A673 (cell line): ENCODE measurements around the gene SDCCAG8. TPM values are rescaled to one million over a fixed set of nuclear protein-coding genes. Genes with fewer than 3 reads are reported as not detected.

ENCODE experiments used
- BruUV-seq: library from RNA; stranded (reverse); fragments of 400-500 nt; replicated peaks from 2 replicates; lab custom pipeline; 2021; lab: Mats Ljungman, UMichigan
- CTCF ChIA-PET: fragments of 300-600 bp; sonication (Branson Sonifier 250); formaldehyde crosslinking; loops from one replicate; lab custom pipeline; 2022; ENCODE audit warnings: antibody characterized with exemption; lab: Charles Lee
- POLR2A ChIA-PET: fragments of 300-600 bp; sonication (Branson Sonifier 250); formaldehyde crosslinking; loops from one replicate; lab custom pipeline; 2022; ENCODE audit warnings: antibody characterized with exemption; ENCODE audit not compliant: low non-redundant PET; lab: Charles Lee
- DNase-seq: peaks from one replicate; pipeline ENCODE4 v3.0.0-alpha.2; 2015; ENCODE audit warnings: low spot score
- H3K27ac ChIP-seq: fragments of 200-600 bp; sonication (generic); 2 replicates; pipeline ENCODE4 v1.5.1; 2016; ENCODE audit warnings: mixed run types, low read depth, mild to moderate bottlenecking, mixed read lengths, antibody characterized with exemption, low read length; ENCODE audit not compliant: poor library complexity, severe bottlenecking
- H3K27me3 ChIP-seq: fragments of 200-600 bp; sonication (generic); replicated peaks from 2 replicates; pipeline ENCODE4 v1.6.1; 2017; ENCODE audit warnings: mixed run types, low read depth, mild to moderate bottlenecking, mixed read lengths, antibody characterized with exemption, low read length; ENCODE audit not compliant: insufficient read depth, poor library complexity
- H3K36me3 ChIP-seq: fragments of 200-600 bp; sonication (generic); 2 replicates; pipeline ENCODE4 v1.6.1; 2016; ENCODE audit warnings: mixed run types, mild to moderate bottlenecking, mixed read lengths, antibody characterized with exemption, low read length; ENCODE audit not compliant: insufficient read depth, poor library complexity, severe bottlenecking
- H3K4me1 ChIP-seq: fragments of 200-600 bp; sonication (generic); 2 replicates; pipeline ENCODE4 v1.6.1; 2017; ENCODE audit warnings: mixed run types, mild to moderate bottlenecking, mixed read lengths, antibody characterized with exemption, low read length; ENCODE audit not compliant: insufficient read depth, poor library complexity, severe bottlenecking
- H3K4me3 ChIP-seq: fragments of 200-600 bp; sonication (generic); 2 replicates; pipeline ENCODE4 v1.5.1; 2016; ENCODE audit warnings: low read depth, mixed run types, mild to moderate bottlenecking, mixed read lengths, low read length; ENCODE audit not compliant: poor library complexity, severe bottlenecking
- H3K9me3 ChIP-seq: fragments of 200-600 bp; sonication (generic); 2 replicates; pipeline ENCODE4 v1.6.1; 2016; ENCODE audit warnings: mixed run types, low read depth, mild to moderate bottlenecking, mixed read lengths, antibody characterized with exemption, low read length; ENCODE audit not compliant: poor library complexity, severe bottlenecking
- EZH2 ChIP-seq: fragments of 200-600 bp; sonication (generic); IDR thresholded peaks from 2 replicates; pipeline ENCODE4 v1.6.1; 2017; ENCODE audit warnings: borderline replicate concordance, low read depth, mild to moderate bottlenecking, mixed read lengths, antibody characterized with exemption, low read length; ENCODE audit not compliant: poor library complexity, severe bottlenecking
- intact Hi-C: fragments of 100-400 bp; cut with micrococcal nuclease; formaldehyde crosslinking; loops from one replicate; pipeline ENCODE4 v1.10.0; 2022; ENCODE audit not compliant: unreplicated experiment
- total RNA-seq: library from RNA; stranded (reverse); gene quantifications from 2 replicates; pipeline ENCODE4 v1.2.3, GENCODE V29; 2021
- TF ChIP-seq, protein P1 (sequence below): fragments of 300-800, 200-600 bp; sonication (generic); conservative IDR thresholded peaks from 2 replicates; pipeline ENCODE4 v1.5.1; 2017; ENCODE audit warnings: low read depth, mild to moderate bottlenecking, antibody characterized with exemption, low read length, moderate library complexity, mixed read lengths

Gene SDCCAG8
- total RNA-seq, 1 experiment from 2014 or later: 9.1 TPM

DNA sequence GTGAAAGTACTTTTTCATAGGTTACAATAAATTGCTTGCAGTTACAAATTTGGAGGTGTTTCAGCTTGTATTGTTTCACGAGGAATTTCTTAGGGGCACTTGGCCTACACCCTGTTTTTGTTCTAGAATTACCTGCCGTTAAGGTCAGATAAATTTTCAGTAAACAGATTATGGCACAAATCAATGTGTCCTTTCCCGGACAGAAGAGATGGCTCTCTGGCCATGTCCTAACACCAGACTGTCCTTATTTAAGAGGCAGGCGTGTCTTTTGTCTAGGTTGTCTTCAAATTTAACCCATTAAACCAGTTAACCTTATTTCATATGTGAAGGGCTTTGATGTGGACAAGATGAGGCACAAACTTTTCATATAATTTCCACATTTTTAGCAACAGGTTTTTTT lies 243.4 kb downstream of the SDCCAG8 start:
- Histone ChIP-seq H3K4me3 (no peak overlapping the region), H3K36me3 (no peaks in the 10 kb centered on the region), H3K27ac (no peak overlapping the region), H3K27me3 (no peaks in the 10 kb centered on the region), H3K9me3 (no peaks in the 10 kb centered on the region), H3K4me1 (peaks cover 23% of the 10 kb centered on the region)
- TF ChIP-seq, protein P1, sequence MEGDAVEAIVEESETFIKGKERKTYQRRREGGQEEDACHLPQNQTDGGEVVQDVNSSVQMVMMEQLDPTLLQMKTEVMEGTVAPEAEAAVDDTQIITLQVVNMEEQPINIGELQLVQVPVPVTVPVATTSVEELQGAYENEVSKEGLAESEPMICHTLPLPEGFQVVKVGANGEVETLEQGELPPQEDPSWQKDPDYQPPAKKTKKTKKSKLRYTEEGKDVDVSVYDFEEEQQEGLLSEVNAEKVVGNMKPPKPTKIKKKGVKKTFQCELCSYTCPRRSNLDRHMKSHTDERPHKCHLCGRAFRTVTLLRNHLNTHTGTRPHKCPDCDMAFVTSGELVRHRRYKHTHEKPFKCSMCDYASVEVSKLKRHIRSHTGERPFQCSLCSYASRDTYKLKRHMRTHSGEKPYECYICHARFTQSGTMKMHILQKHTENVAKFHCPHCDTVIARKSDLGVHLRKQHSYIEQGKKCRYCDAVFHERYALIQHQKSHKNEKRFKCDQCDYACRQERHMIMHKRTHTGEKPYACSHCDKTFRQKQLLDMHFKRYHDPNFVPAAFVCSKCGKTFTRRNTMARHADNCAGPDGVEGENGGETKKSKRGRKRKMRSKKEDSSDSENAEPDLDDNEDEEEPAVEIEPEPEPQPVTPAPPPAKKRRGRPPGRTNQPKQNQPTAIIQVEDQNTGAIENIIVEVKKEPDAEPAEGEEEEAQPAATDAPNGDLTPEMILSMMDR: no peak
- TF ChIP-seq EZH2: no peak
- POLR2A ChIA-PET: no interaction called here
- no peak for DNase-seq
- no TSS peak for BruUV-seq
- CTCF ChIA-PET: no interaction called here
- intact Hi-C loops: no loop called here

GRCh38 chr1:243499711-243500110 lies 243.9 kb downstream of the SDCCAG8 start:
- CTCF ChIA-PET: no interaction called here

GRCh38 chr1:243500512-243500911 lies 244.7 kb downstream of the SDCCAG8 start:
- intact Hi-C loops: no loop called here
- no TSS peak for BruUV-seq
- no peak overlapping the region for H3K27ac ChIP-seq
- no peak for DNase-seq
- ChIA-PET CTCF (no interaction called here), POLR2A (no interaction called here)
- H3K4me3 ChIP-seq: no peak overlapping the region
- no peaks in the 10 kb centered on the region for H3K27me3 ChIP-seq
- peaks cover 11% of the 10 kb centered on the region for H3K4me1 ChIP-seq
- TF ChIP-seq, protein P1: no peak
- no peak for TF ChIP-seq EZH2
- H3K9me3 ChIP-seq: no peaks in the 10 kb centered on the region
- no peaks in the 10 kb centered on the region for H3K36me3 ChIP-seq

More at GRCh38 chr1:243499711-243500110, 243.9 kb downstream of the SDCCAG8 start:
- H3K4me1 ChIP-seq: peaks cover 19% of the 10 kb centered on the region
- H3K27ac ChIP-seq: no peak overlapping the region
- no peaks in the 10 kb centered on the region for H3K9me3 ChIP-seq
- intact Hi-C loops: no loop called here
- no peaks in the 10 kb centered on the region for H3K27me3 ChIP-seq
- H3K4me3 ChIP-seq: no peak overlapping the region
- no peaks in the 10 kb centered on the region for H3K36me3 ChIP-seq
- POLR2A ChIA-PET: no interaction called here
- BruUV-seq: no TSS peak
- DNase-seq: no peak
- no peak for TF ChIP-seq EZH2
- TF ChIP-seq, protein P1: no peak
